Esophagus squamous epithelium (tissue), 4 donors: ENCODE data around the gene PPP2R5E.

Experiments used
- CTCF ChIP-seq, 6 experiments: fragments of 450-650 bp in 4 of 6; fragments of 200-600 bp in 2 of 6; sonication (generic) in 2 of 6; IDR thresholded peaks; one replicate each; pipeline ENCODE4 v1.5.1; 2016 to 2019; ENCODE audit warnings: antibody characterized with exemption in 6 of 6, mild to moderate bottlenecking in 4 of 6, moderate library complexity in 4 of 6
- POLR2A ChIP-seq, 4 donors: fragments of 450-650 bp; IDR thresholded peaks; one replicate each; pipeline ENCODE4 v1.6.1; 2017; ENCODE audit warnings: antibody characterized with exemption in 4 of 4, mild to moderate bottlenecking in 4 of 4, moderate library complexity in 3 of 4

GRCh38 chr14:63515240-63515639 is 27.9 kb downstream of the PPP2R5E start:
- TF ChIP-seq CTCF (IDR thresholded peaks at IDR 0.05), result no peak
- TF ChIP-seq POLR2A (IDR thresholded peaks at IDR 0.05), result no peak
